Activated CD4-positive, alpha-beta T cell treated with anti-CD3 and anti-CD28 coated beads, Interleukin-2, amount 10 ng/mL, durations not matched to agents 24 days and 14 days (primary cell): ENCODE measurements around the gene ATP5MG. TPM values are rescaled to one million over a fixed set of nuclear protein-coding genes. Genes with fewer than 3 reads are reported as not detected.
"Not testable (repeated sequence)": the region's sequence is repeated elsewhere in the genome, so short reads cannot be mapped to it uniquely, and the experiment has no call there.

Source experiments
- DNase-seq: peaks from one replicate; pipeline ENCODE4 v3.0.0; 2022
- H3K27ac Mint-ChIP-seq: one replicate; pipeline ENCODE4 v1.8.0; 2022; ENCODE audit warnings: mild to moderate bottlenecking, mixed read lengths
- H3K27me3 Mint-ChIP-seq: one replicate; pipeline ENCODE4 v1.8.0; 2022; ENCODE audit warnings: mixed read lengths
- H3K36me3 Mint-ChIP-seq: one replicate; pipeline ENCODE4 v1.8.0; 2022; ENCODE audit warnings: low read depth, mild to moderate bottlenecking, mixed read lengths
- H3K4me1 Mint-ChIP-seq: one replicate; pipeline ENCODE4 v1.8.0; 2021; ENCODE audit warnings: mixed read lengths
- H3K4me3 Mint-ChIP-seq: one replicate; pipeline ENCODE4 v1.8.0; 2022; ENCODE audit warnings: mild to moderate bottlenecking, moderate library complexity, mixed read lengths
- H3K9me3 Mint-ChIP-seq: one replicate; pipeline ENCODE4 v1.8.0; 2021; ENCODE audit warnings: mixed read lengths
- intact Hi-C: fragments of 100-400 bp; cut with micrococcal nuclease; formaldehyde crosslinking; loops from one replicate; pipeline ENCODE4 v1.15.1; 2023
- total RNA-seq: library from RNA; stranded (reverse); gene quantifications from 2 replicates; pipeline ENCODE4 v1.2.3, GENCODE V29; 2022

Gene ATP5MG
- total RNA-seq, 1 donor from 2014 or later: 220 TPM

DNA sequence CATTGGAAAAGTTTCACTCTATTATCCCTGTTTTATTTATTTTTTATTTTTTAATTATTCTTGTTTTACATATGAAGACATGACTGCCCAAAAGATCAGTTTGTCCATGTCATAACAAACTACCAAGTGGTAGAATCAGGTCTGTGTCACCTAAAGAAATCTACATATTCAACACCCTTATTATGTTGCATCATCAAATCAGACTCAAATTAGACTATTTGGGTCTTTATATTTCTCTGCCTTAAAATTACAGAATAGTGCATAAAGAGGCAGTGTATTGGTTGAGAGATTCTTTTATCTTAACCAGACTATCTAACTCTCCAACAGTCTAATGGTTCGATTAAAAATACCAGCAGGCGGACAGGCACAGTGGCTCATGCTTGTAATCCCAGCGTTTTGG is 18.5 kb upstream of the ATP5MG start:
- no peak for DNase-seq
- Mint-ChIP-seq H3K4me3 (no peak overlapping the region), H3K9me3 (no peaks in the 10 kb centered on the region), H3K27ac (no peak overlapping the region), H3K36me3 (peaks cover 78% of the 10 kb centered on the region), H3K4me1 (peaks cover 3% of the 10 kb centered on the region), H3K27me3 (no peaks in the 10 kb centered on the region)
- intact Hi-C loops: no loop called here

DNA sequence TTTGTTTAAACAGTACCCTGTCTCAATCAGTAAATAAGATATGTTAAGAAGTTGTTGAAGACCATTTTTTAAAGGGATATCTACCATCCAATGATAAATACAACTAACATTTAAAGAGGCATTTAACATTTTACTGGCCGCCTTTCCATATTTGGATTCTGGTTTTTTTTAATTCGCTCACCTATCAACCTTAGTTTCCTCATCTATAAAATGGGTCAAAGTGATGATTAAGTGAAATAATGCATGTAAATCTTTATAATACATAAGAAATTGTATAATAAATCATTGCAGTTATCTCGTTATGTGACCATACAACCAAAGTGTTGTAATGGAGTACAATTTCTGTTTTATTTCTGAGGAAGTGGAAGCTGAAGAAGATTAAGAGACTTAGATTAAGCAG is 17.7 kb upstream of the ATP5MG start:
- no peaks in the 10 kb centered on the region for H3K9me3 Mint-ChIP-seq
- H3K4me3 Mint-ChIP-seq: no peak overlapping the region
- intact Hi-C loops: no loop called here
- H3K36me3 Mint-ChIP-seq: peaks cover 77% of the 10 kb centered on the region
- H3K27me3 Mint-ChIP-seq: no peaks in the 10 kb centered on the region
- H3K4me1 Mint-ChIP-seq: peaks cover 3% of the 10 kb centered on the region
- no peak for DNase-seq
- no peak overlapping the region for H3K27ac Mint-ChIP-seq

- peak; percentile 81 for DNase-seq
- intact Hi-C loops: no loop called here
- peaks cover 51% of the 10 kb centered on the region for H3K36me3 Mint-ChIP-seq
- peak overlapping the region; percentile 89 for H3K27ac Mint-ChIP-seq
- peak overlapping the region; percentile 63 for H3K4me3 Mint-ChIP-seq
- no peaks in the 10 kb centered on the region for H3K27me3 Mint-ChIP-seq
- H3K9me3 Mint-ChIP-seq: no peaks in the 10 kb centered on the region
- H3K4me1 Mint-ChIP-seq: peaks cover 51% of the 10 kb centered on the region
Measured at GRCh38 chr11:118396097-118396501, 5.3 kb upstream of the ATP5MG start.

- H3K4me1 Mint-ChIP-seq: peaks cover 53% of the 10 kb centered on the region
- intact Hi-C loops: no loop called here
- H3K4me3 Mint-ChIP-seq: no peak overlapping the region
Measured at GRCh38 chr11:118397448-118397847, 4.0 kb upstream of the ATP5MG start.

DNA sequence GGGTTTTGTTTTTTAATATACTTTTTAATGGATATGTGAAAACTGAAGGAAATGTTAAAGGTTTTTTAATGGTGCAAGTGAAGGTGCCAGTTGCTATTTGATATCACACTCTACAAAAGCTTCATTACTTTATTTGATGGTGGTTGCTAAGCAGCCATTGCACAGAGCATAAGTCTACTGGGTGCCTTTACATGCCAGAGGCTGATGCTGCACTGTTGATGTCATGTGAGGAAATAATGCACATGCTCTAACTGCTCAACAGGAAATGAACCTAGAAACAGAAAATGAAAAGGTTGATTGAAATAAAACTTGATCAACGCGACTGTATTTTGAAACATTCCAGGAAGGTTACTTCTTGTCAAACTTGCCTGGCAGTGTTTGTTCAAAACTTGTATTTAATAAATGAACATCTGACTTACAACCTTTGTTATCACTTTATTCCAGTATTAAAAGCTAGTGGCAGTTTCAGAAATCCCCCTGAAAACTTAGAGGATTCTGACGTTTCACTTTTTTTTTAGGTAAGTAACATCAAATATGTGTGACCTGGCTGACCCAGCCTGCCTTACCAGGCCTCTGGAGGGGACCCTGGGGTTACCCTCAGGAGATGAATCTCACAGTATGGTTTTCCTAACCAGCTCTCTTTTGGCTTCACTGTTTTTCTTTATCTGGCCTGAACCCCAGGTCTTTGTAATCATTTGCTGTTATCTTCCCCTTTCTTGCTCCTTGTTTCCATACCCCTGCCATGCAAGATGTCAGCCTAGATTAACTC is 2.4 kb upstream of the ATP5MG start:
- H3K4me1 Mint-ChIP-seq: peaks cover 56% of the 10 kb centered on the region
- H3K4me3 Mint-ChIP-seq: peak overlapping the region; percentile 96
- DNase-seq: peak; percentile 90
- H3K27me3 Mint-ChIP-seq: no peaks in the 10 kb centered on the region
- intact Hi-C loops: no loop called here
- H3K36me3 Mint-ChIP-seq: peaks cover 48% of the 10 kb centered on the region
- no peaks in the 10 kb centered on the region for H3K9me3 Mint-ChIP-seq
- peak overlapping the region; percentile 99 for H3K27ac Mint-ChIP-seq

More at GRCh38 chr11:118397448-118397847, 4.0 kb upstream of the ATP5MG start:
- Mint-ChIP-seq H3K27ac (peak overlapping the region; percentile 72), H3K9me3 (no peaks in the 10 kb centered on the region), H3K36me3 (peaks cover 55% of the 10 kb centered on the region), H3K27me3 (no peaks in the 10 kb centered on the region)
- DNase-seq: no peak

- peak overlapping the region; percentile 99 for H3K27ac Mint-ChIP-seq
- H3K36me3 Mint-ChIP-seq: peaks cover 51% of the 10 kb centered on the region
- peak overlapping the region; percentile 96 for H3K4me3 Mint-ChIP-seq
- no peaks in the 10 kb centered on the region for H3K27me3 Mint-ChIP-seq
- DNase-seq: no peak
- H3K4me1 Mint-ChIP-seq: peaks cover 53% of the 10 kb centered on the region
- no peaks in the 10 kb centered on the region for H3K9me3 Mint-ChIP-seq
- intact Hi-C loops: loop anchor here (1.0 to 5.0 kb wide), 6 partner anchors 33 to 171 kb away; partner anchors contain the start of genes ARCN1, CD3E, MPZL3 and UBE4A
Measured at GRCh38 chr11:118401880-118402590, 629 bp downstream of the ATP5MG start.

DNA sequence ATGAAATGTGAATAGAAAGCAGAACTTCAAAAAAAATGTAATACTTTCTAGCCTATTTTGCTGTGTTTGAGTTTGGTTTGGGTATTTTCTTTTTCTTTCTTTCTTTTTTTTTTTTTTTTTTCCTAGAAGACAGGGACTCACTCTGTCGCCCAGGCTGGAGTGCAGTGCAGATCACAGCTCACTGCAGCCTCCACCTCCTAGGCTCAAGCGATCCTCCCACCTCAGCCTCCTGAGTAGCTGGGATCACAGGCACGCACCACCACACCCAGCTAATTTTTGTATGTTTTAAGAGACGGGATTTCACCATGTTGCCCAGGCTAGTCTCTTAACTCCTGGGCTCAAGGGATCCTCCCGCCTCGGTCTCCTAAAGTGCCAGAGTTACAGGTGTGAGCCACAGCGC is 1.2 kb downstream of the ATP5MG start:
- H3K4me3 Mint-ChIP-seq: peak overlapping the region; percentile 96
- not testable (repeated sequence) for H3K9me3 Mint-ChIP-seq, DNase-seq, H3K27me3 Mint-ChIP-seq
- H3K4me1 Mint-ChIP-seq: peaks cover 49% of the 10 kb centered on the region
- peaks cover 48% of the 10 kb centered on the region for H3K36me3 Mint-ChIP-seq
- peak overlapping the region; percentile 99 for H3K27ac Mint-ChIP-seq
- intact Hi-C loops: loop anchor here (5.0 kb wide), 1 partner anchor 150 kb away; the partner anchor contains the start of gene MPZL3

- peaks cover 57% of the 10 kb centered on the region for H3K36me3 Mint-ChIP-seq
- peaks cover 24% of the 10 kb centered on the region for H3K4me1 Mint-ChIP-seq
- H3K27me3 Mint-ChIP-seq: no peaks in the 10 kb centered on the region
- DNase-seq: no peak
- intact Hi-C loops: no loop called here
- no peak overlapping the region for H3K4me3 Mint-ChIP-seq
- no peak overlapping the region for H3K27ac Mint-ChIP-seq
- H3K9me3 Mint-ChIP-seq: no peaks in the 10 kb centered on the region
Measured at GRCh38 chr11:118406599-118407166, 5.3 kb downstream of the ATP5MG start.

DNA sequence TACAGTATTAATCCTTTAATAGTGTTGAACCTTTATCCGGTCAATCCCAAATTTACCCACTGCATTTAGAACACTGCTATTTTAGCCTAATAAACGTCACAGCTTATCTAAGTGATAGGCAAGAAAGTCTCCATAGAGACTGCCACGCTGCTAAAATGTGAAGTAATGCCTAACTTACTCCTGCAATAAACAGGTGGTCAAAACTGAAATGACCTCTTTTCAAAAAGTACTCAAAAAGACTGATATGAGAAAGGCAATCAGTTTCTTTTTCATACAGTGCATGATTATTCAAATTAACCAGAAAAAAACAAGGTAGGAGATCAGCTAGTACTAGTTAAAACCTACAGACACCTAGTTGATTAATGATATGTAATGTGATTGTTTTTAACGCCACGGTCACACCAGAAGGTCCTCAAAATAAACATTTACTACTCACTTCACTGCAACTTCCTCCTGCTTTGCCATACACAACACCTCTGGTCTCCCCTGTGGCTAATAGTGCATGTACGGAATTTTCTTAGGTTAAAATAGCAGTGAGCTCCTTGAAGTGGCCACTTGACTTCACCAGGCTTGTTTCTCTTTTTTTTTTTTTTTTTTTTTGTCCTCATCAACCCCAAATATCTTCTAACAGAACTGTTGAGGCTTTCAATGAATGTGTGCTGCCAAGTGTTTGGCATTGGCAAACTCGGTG is 8.8 kb downstream of the ATP5MG start:
- Mint-ChIP-seq H3K27me3 (no peaks in the 10 kb centered on the region), H3K4me1 (peaks cover 7% of the 10 kb centered on the region), H3K9me3 (no peaks in the 10 kb centered on the region), H3K27ac (no peak overlapping the region), H3K36me3 (peaks cover 41% of the 10 kb centered on the region), H3K4me3 (no peak overlapping the region)
- no peak for DNase-seq
- intact Hi-C loops: no loop called here

- Mint-ChIP-seq H3K27ac (no peak overlapping the region), H3K9me3 (no peaks in the 10 kb centered on the region), H3K4me1 (peaks cover 2% of the 10 kb centered on the region), H3K27me3 (no peaks in the 10 kb centered on the region), H3K4me3 (no peak overlapping the region), H3K36me3 (peaks cover 29% of the 10 kb centered on the region)
- intact Hi-C loops: no loop called here
- no peak for DNase-seq
Measured at GRCh38 chr11:118411530-118411929, 10.1 kb downstream of the ATP5MG start.

GRCh38 chr11:118412921-118413320 is 11.5 kb downstream of the ATP5MG start:
- intact Hi-C loops: no loop called here
- DNase-seq: no peak
- Mint-ChIP-seq H3K27me3 (no peaks in the 10 kb centered on the region), H3K4me1 (peaks cover 2% of the 10 kb centered on the region), H3K4me3 (no peak overlapping the region), H3K9me3 (no peaks in the 10 kb centered on the region), H3K36me3 (peaks cover 21% of the 10 kb centered on the region), H3K27ac (no peak overlapping the region)

DNA sequence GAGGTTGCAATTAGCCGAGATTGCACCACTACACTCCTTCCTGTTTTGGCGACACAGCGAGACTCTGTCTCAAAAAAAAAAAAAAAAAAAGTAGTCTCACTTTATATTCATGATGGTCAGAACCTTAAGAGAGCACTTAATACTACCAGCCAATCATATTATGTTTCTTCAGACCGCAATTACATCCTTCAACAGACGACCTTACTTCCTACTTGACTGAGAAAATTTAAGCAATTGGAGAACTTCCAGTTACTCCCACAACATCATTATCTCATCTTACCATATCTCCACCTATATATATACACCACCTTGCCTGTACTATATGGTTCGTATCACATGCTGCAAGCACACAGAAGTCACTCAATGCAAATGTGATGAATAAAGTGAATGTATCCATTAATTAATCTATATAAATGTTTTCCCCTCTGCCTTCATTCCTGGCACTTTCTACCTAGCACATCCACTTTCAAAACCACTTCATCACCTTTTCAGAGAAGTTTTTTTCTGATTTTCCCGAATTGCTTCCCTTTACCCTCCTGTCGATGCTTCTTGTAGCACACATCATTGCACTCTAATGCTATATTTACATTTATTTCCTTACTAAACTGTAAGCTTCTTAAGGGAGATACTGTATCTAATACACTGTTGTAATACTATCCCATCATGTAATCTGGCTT is 13.8 kb downstream of the ATP5MG start:
- Mint-ChIP-seq H3K4me1 (peaks cover 5% of the 10 kb centered on the region), H3K9me3 (no peaks in the 10 kb centered on the region), H3K27me3 (no peaks in the 10 kb centered on the region), H3K27ac (no peak overlapping the region), H3K4me3 (no peak overlapping the region), H3K36me3 (peaks cover 4% of the 10 kb centered on the region)
- DNase-seq: no peak
- intact Hi-C loops: no loop called here

GRCh38 chr11:118415739-118416068 is 14.3 kb downstream of the ATP5MG start:
- no peaks in the 10 kb centered on the region for H3K27me3 Mint-ChIP-seq
- H3K9me3 Mint-ChIP-seq: no peaks in the 10 kb centered on the region
- H3K4me1 Mint-ChIP-seq: peaks cover 3% of the 10 kb centered on the region
- no peak overlapping the region for H3K27ac Mint-ChIP-seq
- peak; percentile 76 for DNase-seq
- no peak overlapping the region for H3K4me3 Mint-ChIP-seq
- intact Hi-C loops: no loop called here
- no peaks in the 10 kb centered on the region for H3K36me3 Mint-ChIP-seq
